ENCODE measurements around the gene SUN1. TPM values are rescaled to one million over a fixed set of nuclear protein-coding genes. Genes with fewer than 3 reads are reported as not detected.

The SUN1 gene
- total and polyA plus RNA-seq, 8 donors, result 101 to 182 (median 154) TPM

GRCh38 chr7:862157-862556 lies 29.9 kb downstream of the SUN1 start:
- intact Hi-C loops (cut with DNase I), result no loop called here
- peaks cover 0 to 2% of the 10 kb centered on the region in 2 donors for H3K4me1 ChIP-seq
- no peak overlapping the region for H3K4me3 ChIP-seq
- peaks cover 0 to 91% of the 10 kb centered on the region in 2 donors for H3K36me3 ChIP-seq
- TF ChIP-seq CTCF (IDR thresholded peaks at IDR 0.05), result no peak
- ATAC-seq, result no peak
- no peak overlapping the region for H3K27ac ChIP-seq
- no peaks in the 10 kb centered on the region for H3K9me3 ChIP-seq
- DNase-seq, result no peak
- no peaks in the 10 kb centered on the region for H3K27me3 ChIP-seq

DNA sequence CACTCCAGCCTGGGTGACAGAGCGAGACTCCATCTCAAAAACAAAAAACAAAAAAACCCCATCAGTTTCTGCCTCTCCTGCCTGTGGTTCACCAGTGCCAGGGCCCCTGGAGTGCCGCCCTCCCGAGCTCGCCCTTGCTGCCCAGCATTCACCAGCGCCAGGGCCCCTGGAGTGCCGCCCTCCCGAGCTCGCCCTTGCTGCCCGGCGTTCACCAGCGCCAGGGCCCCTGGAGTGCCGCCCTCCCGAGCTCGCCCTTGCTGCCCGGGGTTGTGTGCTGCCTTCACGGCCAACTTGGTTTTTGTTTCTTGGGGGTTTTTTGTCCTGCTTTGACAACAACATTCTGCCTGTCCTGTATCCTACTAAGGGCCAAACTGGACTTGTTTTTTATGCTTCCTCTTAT lies 30.8 kb downstream of the SUN1 start:
- no peak for TF ChIP-seq CTCF (IDR thresholded peaks at IDR 0.05)
- peak in 1 of 4 donors; percentile 69 for DNase-seq
- ATAC-seq, result no peak
- Histone ChIP-seq H3K4me1 (peaks cover 0 to 6% of the 10 kb centered on the region in 2 donors), H3K27me3 (no peaks in the 10 kb centered on the region), H3K4me3 (no peak overlapping the region), H3K36me3 (peaks cover 0 to 91% of the 10 kb centered on the region in 2 donors), H3K9me3 (no peaks in the 10 kb centered on the region), H3K27ac (no peak overlapping the region)
- intact Hi-C loops (cut with DNase I), result no loop called here

DNA sequence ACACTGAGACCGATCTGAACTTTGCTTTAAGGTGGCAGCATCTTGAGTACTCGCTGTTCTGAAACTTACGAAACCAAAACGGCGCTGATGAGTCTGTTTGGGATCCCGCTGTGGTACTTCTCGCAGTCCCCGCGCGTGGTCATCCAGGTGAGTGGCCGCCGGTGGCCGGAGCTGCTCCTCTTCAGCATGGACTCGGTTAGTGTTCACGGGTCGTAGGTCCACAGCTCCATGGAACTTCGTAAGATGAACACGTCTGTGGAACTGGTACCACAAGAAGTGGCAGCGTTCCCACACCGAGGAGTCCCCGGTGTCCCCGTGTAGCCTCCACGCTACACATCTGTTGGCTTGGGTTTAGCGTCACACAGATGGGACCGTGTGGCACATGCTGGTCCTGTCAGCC lies 33.6 kb downstream of the SUN1 start:
- peaks cover 0 to 6% of the 10 kb centered on the region in 2 donors for H3K4me1 ChIP-seq
- H3K36me3 ChIP-seq, result peaks cover 0 to 85% of the 10 kb centered on the region in 2 donors
- H3K27me3 ChIP-seq, result no peaks in the 10 kb centered on the region
- no peak for ATAC-seq
- no peaks in the 10 kb centered on the region for H3K9me3 ChIP-seq
- H3K27ac ChIP-seq, result no peak overlapping the region
- intact Hi-C loops (cut with DNase I), result no loop called here
- H3K4me3 ChIP-seq, result no peak overlapping the region
- no peak for TF ChIP-seq CTCF (IDR thresholded peaks at IDR 0.05)
- peak in 1 of 4 donors; percentile 75 for DNase-seq

GRCh38 chr7:867001-867405 lies 34.7 kb downstream of the SUN1 start:
- Histone ChIP-seq H3K27ac (peak overlapping the region; percentile 50 to 55), H3K4me3 (no peak overlapping the region), H3K4me1 (peaks cover 0 to 6% of the 10 kb centered on the region in 2 donors), H3K36me3 (peaks cover 0 to 84% of the 10 kb centered on the region in 2 donors), H3K9me3 (no peaks in the 10 kb centered on the region), H3K27me3 (no peaks in the 10 kb centered on the region)
- intact Hi-C loops (cut with DNase I), result no loop called here
- DNase-seq, result peak in 3 of 4 donors; percentile 68 to 86 (median 77)
- ATAC-seq, result peak; percentile 71
- no peak for TF ChIP-seq CTCF (IDR thresholded peaks at IDR 0.05)

GRCh38 chr7:867406-868188 lies 35.3 kb downstream of the SUN1 start:
- ATAC-seq (peak; percentile 75), DNase-seq (peak in 2 of 4 donors; percentile 23 to 82)
- H3K4me3 ChIP-seq, result no peak overlapping the region
- TF ChIP-seq CTCF (IDR thresholded peaks at IDR 0.05), result no peak
- intact Hi-C loops (cut with DNase I), result no loop called here
- no peaks in the 10 kb centered on the region for H3K9me3 ChIP-seq
- peaks cover 0 to 84% of the 10 kb centered on the region in 2 donors for H3K36me3 ChIP-seq
- H3K4me1 ChIP-seq, result peaks cover 0 to 6% of the 10 kb centered on the region in 2 donors
- H3K27ac ChIP-seq, result peak overlapping the region; percentile 50 to 55
- H3K27me3 ChIP-seq, result no peaks in the 10 kb centered on the region
